GM13977 (cell line): ENCODE results near the gene PLPPR5.

Experiments
- DNase-seq: peaks from one replicate; pipeline ENCODE4 v3.0.0; 2012; ENCODE audit warnings: low spot score
- in situ Hi-C: fragments of 300-500 bp; cut with MboI; formaldehyde crosslinking; loops from one replicate; pipeline ENCODE4 v1.12.0; 2022; ENCODE audit warnings: low sequenced_read_pairs, low pct_unique_long_range_greater_than_20kb, mixed read lengths, inconsistent platforms; ENCODE audit not compliant: unreplicated experiment
- TF ChIP-seq, protein P1 (sequence below): IDR thresholded peaks from 2 replicates; pipeline ENCODE4 v1.5.1; 2012; ENCODE audit warnings: mild to moderate bottlenecking, control low read depth; ENCODE audit not compliant: insufficient read depth; ENCODE audit errors: extremely low read depth, missing control alignments

Gene PLPPR5

DNA sequence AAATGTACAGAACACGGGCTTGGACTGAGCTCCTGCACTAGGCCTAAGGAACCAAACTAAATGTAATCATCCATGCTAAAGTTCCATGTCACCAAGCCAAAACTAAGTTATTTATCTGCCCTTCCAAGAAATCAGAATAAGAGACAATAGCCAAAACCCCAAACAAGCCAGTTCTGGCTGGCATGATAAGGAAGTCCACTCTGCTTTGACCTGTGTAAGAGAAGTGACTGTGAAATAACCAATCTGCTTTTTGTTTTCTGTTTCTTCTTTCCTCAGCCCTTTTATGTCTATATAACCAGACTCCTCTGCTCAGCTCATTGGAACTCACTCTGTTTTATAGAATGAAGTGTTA, 15.1 kb downstream of the PLPPR5 start:
- no peak for DNase-seq
- TF ChIP-seq, protein P1, sequence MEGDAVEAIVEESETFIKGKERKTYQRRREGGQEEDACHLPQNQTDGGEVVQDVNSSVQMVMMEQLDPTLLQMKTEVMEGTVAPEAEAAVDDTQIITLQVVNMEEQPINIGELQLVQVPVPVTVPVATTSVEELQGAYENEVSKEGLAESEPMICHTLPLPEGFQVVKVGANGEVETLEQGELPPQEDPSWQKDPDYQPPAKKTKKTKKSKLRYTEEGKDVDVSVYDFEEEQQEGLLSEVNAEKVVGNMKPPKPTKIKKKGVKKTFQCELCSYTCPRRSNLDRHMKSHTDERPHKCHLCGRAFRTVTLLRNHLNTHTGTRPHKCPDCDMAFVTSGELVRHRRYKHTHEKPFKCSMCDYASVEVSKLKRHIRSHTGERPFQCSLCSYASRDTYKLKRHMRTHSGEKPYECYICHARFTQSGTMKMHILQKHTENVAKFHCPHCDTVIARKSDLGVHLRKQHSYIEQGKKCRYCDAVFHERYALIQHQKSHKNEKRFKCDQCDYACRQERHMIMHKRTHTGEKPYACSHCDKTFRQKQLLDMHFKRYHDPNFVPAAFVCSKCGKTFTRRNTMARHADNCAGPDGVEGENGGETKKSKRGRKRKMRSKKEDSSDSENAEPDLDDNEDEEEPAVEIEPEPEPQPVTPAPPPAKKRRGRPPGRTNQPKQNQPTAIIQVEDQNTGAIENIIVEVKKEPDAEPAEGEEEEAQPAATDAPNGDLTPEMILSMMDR, result no peak
- in situ Hi-C loops, result no loop called here

DNA sequence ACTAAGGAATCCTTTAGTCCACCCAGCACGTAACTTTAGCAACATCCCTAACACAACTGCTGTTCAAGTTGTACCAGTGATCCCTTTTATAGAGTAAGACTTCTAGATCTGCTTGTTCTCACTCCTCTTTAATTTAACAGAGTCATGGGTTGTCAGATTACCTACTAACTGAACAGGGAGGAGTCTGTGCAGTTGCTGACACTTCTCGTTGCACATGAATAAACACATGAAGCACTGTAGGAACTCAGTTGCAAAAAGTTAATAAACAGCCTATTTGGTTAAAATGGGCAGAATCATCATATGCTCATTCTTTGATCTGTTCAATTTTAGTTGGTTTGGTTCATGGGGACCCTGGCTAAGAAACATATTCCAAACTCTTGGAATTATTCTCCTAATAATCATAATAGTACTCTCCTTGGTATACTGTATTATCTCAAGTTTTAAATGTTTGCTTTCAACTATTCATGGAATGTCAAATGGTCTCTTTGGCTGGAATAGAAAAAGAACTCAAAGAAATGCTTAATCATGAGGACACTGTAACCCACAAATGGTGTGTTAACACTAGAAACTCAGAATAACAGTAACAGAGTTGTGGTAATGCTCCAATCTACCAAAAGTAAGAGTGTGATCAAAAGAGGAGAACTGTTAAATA, 15.6 kb downstream of the PLPPR5 start:
- no peak for DNase-seq
- in situ Hi-C loops, result no loop called here
- TF ChIP-seq, protein P1, result no peak

DNA sequence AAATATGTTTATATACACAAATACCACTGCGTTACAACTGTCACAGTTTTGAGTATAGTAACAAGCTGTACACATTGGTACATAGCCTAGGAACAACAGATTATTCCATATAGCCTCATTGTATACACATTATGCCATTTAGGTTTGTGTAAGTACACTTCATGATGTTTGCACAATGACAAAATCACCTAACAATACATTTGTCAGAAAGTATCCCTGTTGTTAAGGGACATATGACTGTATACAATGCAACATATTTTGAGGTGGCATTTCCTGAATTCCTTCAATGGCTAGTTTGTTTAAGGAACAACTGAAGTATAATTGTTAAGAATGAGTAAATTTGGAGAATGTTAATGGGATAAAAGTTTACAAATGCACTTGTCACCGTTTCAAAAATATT, 19.0 kb downstream of the PLPPR5 start:
- in situ Hi-C loops, result no loop called here
- TF ChIP-seq, protein P1, result no peak
- no peak for DNase-seq

DNA sequence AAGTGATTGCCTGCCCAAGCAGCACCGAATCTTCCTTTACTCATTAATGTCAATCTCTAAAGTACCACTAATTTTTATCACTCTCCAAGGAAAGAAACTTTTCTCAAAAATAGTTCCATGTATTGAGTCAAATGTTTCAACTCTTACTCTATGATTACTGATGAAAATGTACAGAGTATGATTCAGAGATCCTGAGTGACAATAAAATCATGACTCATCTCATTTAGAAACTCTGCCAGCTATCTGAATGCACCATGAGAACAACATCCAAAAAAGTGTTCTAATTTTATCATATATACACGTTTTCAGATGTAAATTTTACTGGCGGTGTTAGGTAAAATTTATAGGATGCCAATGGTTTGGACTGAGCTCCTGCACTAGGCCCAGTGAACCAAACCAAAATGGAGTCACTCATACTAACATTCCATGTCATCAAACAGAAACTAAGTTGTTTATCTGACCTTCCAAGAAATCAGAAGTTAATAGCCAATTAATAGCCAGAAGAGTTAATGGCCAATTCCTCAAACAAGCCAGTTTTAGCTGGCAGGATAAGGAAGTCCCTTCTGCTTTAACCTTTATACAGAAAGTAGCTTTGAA, 22.6 kb downstream of the PLPPR5 start:
- in situ Hi-C loops, result no loop called here
- TF ChIP-seq, protein P1, result no peak
- DNase-seq, result no peak

DNA sequence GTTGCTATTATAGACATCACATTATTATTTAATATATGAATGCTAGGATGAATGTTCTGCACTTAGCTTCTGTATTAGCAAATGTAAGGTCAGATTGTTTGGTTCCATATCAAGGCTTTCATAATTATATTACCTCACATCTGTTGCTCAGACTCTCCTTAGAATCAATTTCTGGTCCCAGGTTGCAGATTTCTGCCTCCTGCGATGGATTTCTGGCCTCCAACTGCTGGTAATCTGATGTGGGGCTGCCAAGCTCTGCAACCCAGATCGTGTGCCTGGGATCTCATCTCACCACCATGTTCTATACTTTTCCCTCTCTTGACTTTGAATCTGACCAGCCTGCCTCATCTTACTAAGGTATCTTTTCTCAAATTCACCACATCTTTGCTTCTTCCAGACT, 25.2 kb downstream of the PLPPR5 start:
- no peak for DNase-seq
- TF ChIP-seq, protein P1, result no peak
- in situ Hi-C loops, result no loop called here

DNA sequence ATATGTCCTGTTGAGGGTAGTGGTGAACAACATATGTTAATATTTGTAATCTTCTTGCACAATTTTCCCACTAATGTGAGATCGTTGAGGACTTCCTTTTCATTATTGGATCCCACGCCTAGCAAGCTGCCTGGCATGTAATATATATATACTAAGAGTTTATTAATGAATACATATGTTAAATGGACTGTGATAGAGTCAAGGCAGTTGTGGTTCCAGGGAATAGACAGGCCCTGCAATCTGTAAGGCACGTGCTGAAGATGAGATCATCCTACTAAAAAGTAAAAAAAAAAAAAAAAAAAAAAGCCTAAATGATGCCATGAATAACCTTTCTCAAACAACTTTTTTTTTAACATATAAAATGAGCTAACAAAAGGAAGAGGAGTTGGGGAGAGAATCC, 28.9 kb downstream of the PLPPR5 start:
- DNase-seq, result no peak
- in situ Hi-C loops, result no loop called here
- TF ChIP-seq, protein P1, result no peak
